IMR-90 (cell line): ENCODE measurements around the gene NPDC1. TPM values are rescaled to one million over a fixed set of nuclear protein-coding genes. Genes with fewer than 3 reads are reported as not detected.

Experiments used
- ATAC-seq: fragments of 200-7000 bp; cut with Tn5 transposase; 2 replicates; pipeline ENCODE4 v1.9.1; 2020; ENCODE audit warnings: low read depth, mild to moderate bottlenecking, moderate library complexity
- BruUV-seq: library from RNA; stranded (reverse); fragments of 400-500 nt; replicated peaks from 2 replicates; lab custom pipeline; 2021; lab: Mats Ljungman, UMichigan
- CTCF ChIA-PET: fragments of 300-600 bp; formaldehyde crosslinking; extraction: SDS; loops from one replicate; lab custom pipeline; 2021; ENCODE audit warnings: antibody characterized with exemption; lab: Yijun Ruan, JAX
- POLR2A ChIA-PET: fragments of 300-600 bp; sonication (Branson Sonifier 250); formaldehyde crosslinking; loops from one replicate; lab custom pipeline; 2022; ENCODE audit warnings: antibody characterized with exemption; ENCODE audit not compliant: unreplicated experiment; lab: Charles Lee
- DNase-seq: peaks from one replicate; pipeline ENCODE4 v3.0.0; 2013
- H2AFZ ChIP-seq: replicated peaks from 2 replicates; pipeline ENCODE3; 2013; ENCODE audit warnings: low read length, mild to moderate bottlenecking; ENCODE audit not compliant: poor library complexity
- H2AK5ac ChIP-seq: 2 replicates; pipeline ENCODE4 v1.6.1; 2013; ENCODE audit warnings: low read depth, low read length, inconsistent platforms
- H2AK9ac ChIP-seq: replicated peaks from 2 replicates; pipeline ENCODE3; 2013; ENCODE audit warnings: mild to moderate bottlenecking, low read depth, low read length, moderate library complexity; ENCODE audit not compliant: poor library complexity
- H2BK120ac ChIP-seq: 2 replicates; pipeline ENCODE4 v1.6.1; 2013; ENCODE audit warnings: low read depth, low read length, inconsistent platforms
- H2BK15ac ChIP-seq: 3 replicates; pipeline ENCODE4 v1.6.1; 2013; ENCODE audit warnings: low read depth, low read length, inconsistent platforms
- H2BK20ac ChIP-seq: 2 replicates; pipeline ENCODE4 v1.6.1; 2013; ENCODE audit warnings: low read depth, mild to moderate bottlenecking, inconsistent platforms, low read length, moderate library complexity
- H2BK5ac ChIP-seq: 2 replicates; pipeline ENCODE4 v1.6.1; 2013; ENCODE audit warnings: mild to moderate bottlenecking, low read depth, low read length, inconsistent platforms; ENCODE audit not compliant: poor library complexity, severe bottlenecking
- H3K14ac ChIP-seq: replicated peaks from 2 replicates; pipeline ENCODE4 v1.6.1; 2013; ENCODE audit warnings: low read depth, low read length, inconsistent platforms
- H3K18ac ChIP-seq: 2 replicates; pipeline ENCODE4 v1.6.1; 2013; ENCODE audit warnings: low read depth, low read length, control low read depth
- H3K23ac ChIP-seq: 2 replicates; pipeline ENCODE4 v1.6.1; 2013; ENCODE audit warnings: low read depth, low read length, inconsistent platforms
- H3K27ac ChIP-seq: 2 replicates; pipeline ENCODE4 v1.5.1; 2013; ENCODE audit warnings: mild to moderate bottlenecking, control low read depth, low read length; ENCODE audit not compliant: insufficient read depth
- H3K27me3 ChIP-seq: 2 replicates; pipeline ENCODE4 v1.6.1; 2013; ENCODE audit warnings: low read length; ENCODE audit not compliant: control insufficient read depth, insufficient read depth
- H3K36me3 ChIP-seq: 2 replicates; pipeline ENCODE4 v1.6.1; 2013; ENCODE audit warnings: low read length, mixed read lengths; ENCODE audit not compliant: control insufficient read depth, insufficient read depth
- H3K4ac ChIP-seq: 2 replicates; pipeline ENCODE4 v1.6.1; 2013; ENCODE audit warnings: low read depth, low read length, inconsistent platforms
- H3K4me1 ChIP-seq: 2 replicates; pipeline ENCODE4 v1.6.1; 2013; ENCODE audit warnings: low read length, mixed read lengths; ENCODE audit not compliant: control insufficient read depth, insufficient read depth
- H3K4me2 ChIP-seq: 2 replicates; pipeline ENCODE4 v1.6.1; 2013; ENCODE audit warnings: low read depth, mild to moderate bottlenecking, control low read depth, low read length, moderate library complexity
- H3K4me3 ChIP-seq: 2 replicates; pipeline ENCODE4 v1.5.1; 2013; ENCODE audit warnings: low read depth, mild to moderate bottlenecking, control low read depth, low read length, moderate library complexity; ENCODE audit not compliant: insufficient read depth
- H3K56ac ChIP-seq: 2 replicates; pipeline ENCODE4 v1.6.1; 2013; ENCODE audit warnings: low read length, inconsistent platforms; ENCODE audit not compliant: insufficient read depth; ENCODE audit errors: extremely low read depth
- H3K79me1 ChIP-seq, 2 experiments: 2 replicates each; pipeline ENCODE4 v1.6.1; 2013; ENCODE audit warnings: low read length in 2 of 2, inconsistent platforms in 1 of 2, low read depth in 1 of 2
- H3K9ac ChIP-seq: 2 replicates; pipeline ENCODE4 v1.6.1; 2013; ENCODE audit warnings: low read depth, low read length, control low read depth
- H3K9me1 ChIP-seq: 2 replicates; pipeline ENCODE4 v1.6.1; 2013; ENCODE audit warnings: low read length, inconsistent platforms; ENCODE audit not compliant: insufficient read depth
- H3K9me3 ChIP-seq: 2 replicates; pipeline ENCODE4 v1.6.1; 2013; ENCODE audit warnings: low read length; ENCODE audit not compliant: control insufficient read depth, insufficient read depth
- H4K20me1 ChIP-seq: 2 replicates; pipeline ENCODE4 v1.6.1; 2013; ENCODE audit warnings: low read length, inconsistent platforms; ENCODE audit not compliant: insufficient read depth
- H4K5ac ChIP-seq: 2 replicates; pipeline ENCODE4 v1.6.1; 2013; ENCODE audit warnings: mild to moderate bottlenecking, low read depth, low read length, control low read depth
- H4K8ac ChIP-seq, 2 experiments: 2 replicates each; pipeline ENCODE4 v1.6.1; 2013; ENCODE audit warnings: low read depth in 2 of 2, low read length in 2 of 2, control low read depth in 1 of 2, inconsistent platforms in 1 of 2
- H4K91ac ChIP-seq: 2 replicates; pipeline ENCODE4 v1.6.1; 2013; ENCODE audit warnings: low read depth, low read length, inconsistent platforms; ENCODE audit not compliant: insufficient read depth
- CEBPB ChIP-seq: IDR thresholded peaks from 2 replicates; pipeline ENCODE4 v1.6.1; 2012; ENCODE audit warnings: low read depth, low read length, improper control_type of control experiment
- POLR2A ChIP-seq: IDR thresholded peaks from 2 replicates; pipeline ENCODE4 v1.6.1; 2012; ENCODE audit warnings: mild to moderate bottlenecking, low read depth, low read length
- SMC3 ChIP-seq: fragments of 150-350 bp; IDR thresholded peaks from 2 replicates; pipeline ENCODE4 v1.6.1; 2016; ENCODE audit warnings: low read depth, mild to moderate bottlenecking, antibody characterized with exemption, low read length, moderate library complexity
- WGBS, 2 experiments: methylation state at CpG; one replicate each; pipeline versions ENCODE4 v1.1.5 to v1.1.7; 2013; ENCODE audit warnings: missing lambda C conversion rate in 2 of 2; ENCODE audit not compliant: insufficient read length in 1 of 2; ENCODE audit errors: extremely low coverage in 2 of 2; 5-methylcytosine and 5-hydroxymethylcytosine counted together
- dilution Hi-C: fragments of 300-500 bp; cut with HindIII; formaldehyde crosslinking; loops from one replicate; pipeline ENCODE4 v1.14.3; 2018; ENCODE audit warnings: low sequenced_read_pairs; ENCODE audit not compliant: unreplicated experiment
- in situ Hi-C: fragments of 300-500 bp; cut with MboI; formaldehyde crosslinking; loops from 3 replicates; pipeline ENCODE4 v1.14.3; 2019; ENCODE audit warnings: low sequenced_read_pairs, inconsistent platforms, mixed read lengths
- intact Hi-C: fragments of 100-400 bp; cut with micrococcal nuclease; formaldehyde crosslinking; loops from 2 replicates; pipeline ENCODE4 v1.10.0; 2022
- polyA plus RNA-seq, 3 experiments: library from polyadenylated mRNA; depleted of rRNA; stranded (reverse); fragments of >200 nt; gene quantifications; 2 replicates each; pipeline ENCODE4 v1.2.3, GENCODE V29; 2012; ENCODE audit warnings: low replicate concordance in 1 of 3
- total RNA-seq: library from RNA; depleted of rRNA; stranded (reverse); fragments of >200 nt; gene quantifications from 2 replicates; pipeline ENCODE4 v1.2.3, GENCODE V29; 2012

The NPDC1 gene
- total and polyA plus RNA-seq, 2 of the 4 experiments (the other 2 are of a cell fraction), result 2.7 to 58.1 TPM

DNA sequence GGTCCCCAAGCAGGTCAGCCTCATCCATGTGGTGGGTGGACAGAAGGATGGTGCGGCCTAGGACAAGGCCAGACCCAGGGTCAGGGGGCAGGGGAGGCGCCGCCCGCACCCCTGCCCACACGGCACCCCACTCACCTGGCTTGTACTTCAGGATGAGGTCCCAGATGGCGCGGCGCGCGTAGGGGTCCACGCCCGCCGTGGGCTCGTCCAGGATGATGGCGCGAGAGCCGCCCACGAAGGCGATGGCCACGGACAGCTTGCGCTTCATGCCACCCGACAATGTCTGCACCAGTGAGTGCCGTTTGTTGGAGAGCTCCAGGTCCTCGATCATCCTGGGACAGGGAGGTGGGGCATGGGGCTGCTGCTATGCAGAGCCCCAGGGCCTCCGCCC is 30.4 kb downstream of the NPDC1 start:
- dilution Hi-C loops (no loop called here), in situ Hi-C loops (no loop called here), intact Hi-C loops (no loop called here)
- ATAC-seq (no peak), DNase-seq (no peak)
- ChIA-PET CTCF (no interaction called here), POLR2A (no interaction called here)
- H3K14ac ChIP-seq, result no peak overlapping the region
- no peak overlapping the region for H2AK5ac ChIP-seq
- no peaks in the 10 kb centered on the region for H3K9me3 ChIP-seq
- H3K27me3 ChIP-seq, result no peaks in the 10 kb centered on the region
- peaks cover 42% of the 10 kb centered on the region for H3K36me3 ChIP-seq
- no peak overlapping the region for H4K91ac ChIP-seq
- H2BK5ac ChIP-seq, result no peak overlapping the region
- TF ChIP-seq CEBPB (no peak), POLR2A (no peak), SMC3 (no peak)
- no peak overlapping the region for H4K8ac ChIP-seq
- no peaks in the 10 kb centered on the region for H4K20me1 ChIP-seq
- no peaks in the 10 kb centered on the region for H3K79me1 ChIP-seq
- 100% methylated on average over 14 of the region's 25 CpGs; no CpG with 5 or more reads in 1 of the 2 experiments for WGBS, 2 experiments
- H3K9me1 ChIP-seq, result no peaks in the 10 kb centered on the region
- no peak overlapping the region for H3K56ac ChIP-seq
- no peaks in the 10 kb centered on the region for H3K4me1 ChIP-seq
- H3K4ac ChIP-seq, result no peak overlapping the region
- H3K18ac ChIP-seq, result no peak overlapping the region
- no peak overlapping the region for H2BK120ac ChIP-seq
- H3K9ac ChIP-seq, result no peak overlapping the region
- no peak overlapping the region for H2AK9ac ChIP-seq
- H2BK15ac ChIP-seq, result no peak overlapping the region
- H3K4me3 ChIP-seq, result no peak overlapping the region
- H3K4me2 ChIP-seq, result no peak overlapping the region
- no peak overlapping the region for H4K5ac ChIP-seq
- no peak overlapping the region for H3K23ac ChIP-seq
- H2BK20ac ChIP-seq, result no peak overlapping the region
- H3K27ac ChIP-seq, result no peak overlapping the region
- BruUV-seq, result no TSS peak
- no peak overlapping the region for H2AFZ ChIP-seq
